Measurements from ENCODE around the gene ALS2CL. TPM values are rescaled to one million over a fixed set of nuclear protein-coding genes. Genes with fewer than 3 reads are reported as not detected.

ALS2CL gene
- total and polyA plus RNA-seq, 10 of the 15 experiments (the other 5 are each of a cell fraction or from before 2014, with no cell fraction given) = 0.01 to 0.05 TPM; not detected in 8

DNA sequence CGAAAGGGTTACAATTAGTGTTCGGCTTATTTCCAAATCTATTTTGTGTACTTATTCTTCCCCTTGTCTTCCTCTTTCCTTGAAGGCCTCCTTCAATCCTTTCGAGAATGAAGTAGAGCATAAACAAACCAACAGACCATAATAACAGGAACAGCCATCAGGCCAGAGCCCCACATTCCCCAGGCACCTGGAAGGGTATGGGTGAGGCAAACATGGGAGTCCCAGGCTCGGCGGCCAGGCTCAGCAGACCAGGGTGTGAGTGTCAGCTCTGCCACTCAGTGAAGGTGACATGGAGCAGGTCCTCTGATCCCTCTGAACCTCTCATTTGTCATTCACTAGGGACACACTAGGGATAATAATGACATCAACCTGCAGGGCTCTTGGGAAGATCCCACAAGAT is 13.8 kb downstream of the ALS2CL start (continued):
- TF ChIP-seq SUPT20H (IDR thresholded peaks at IDR 0.05; ENCODE audit: borderline replicate concordance, control insufficient read depth, low read depth, low read length) (no peak), ZNF274 (IDR thresholded peaks at IDR 0.05; ENCODE audit: insufficient read depth, insufficient read length) (no peak), SREBF2 (IDR thresholded peaks at IDR 0.05; ENCODE audit: low read length) (no peak), MEF2A (IDR thresholded peaks at IDR 0.05; ENCODE audit: insufficient read depth, low read depth, low read length) (no peak), STAT1 (conservative IDR thresholded peaks at IDR 0.05) (no peak), CHD2 (IDR thresholded peaks at IDR 0.05; ENCODE audit: borderline replicate concordance, low read depth, low read length) (no peak), ATF3 (IDR thresholded peaks at IDR 0.05; ENCODE audit: borderline replicate concordance, extremely low read depth, low read depth, low read length) (no peak)
- TF ChIP-seq, protein P1, sequence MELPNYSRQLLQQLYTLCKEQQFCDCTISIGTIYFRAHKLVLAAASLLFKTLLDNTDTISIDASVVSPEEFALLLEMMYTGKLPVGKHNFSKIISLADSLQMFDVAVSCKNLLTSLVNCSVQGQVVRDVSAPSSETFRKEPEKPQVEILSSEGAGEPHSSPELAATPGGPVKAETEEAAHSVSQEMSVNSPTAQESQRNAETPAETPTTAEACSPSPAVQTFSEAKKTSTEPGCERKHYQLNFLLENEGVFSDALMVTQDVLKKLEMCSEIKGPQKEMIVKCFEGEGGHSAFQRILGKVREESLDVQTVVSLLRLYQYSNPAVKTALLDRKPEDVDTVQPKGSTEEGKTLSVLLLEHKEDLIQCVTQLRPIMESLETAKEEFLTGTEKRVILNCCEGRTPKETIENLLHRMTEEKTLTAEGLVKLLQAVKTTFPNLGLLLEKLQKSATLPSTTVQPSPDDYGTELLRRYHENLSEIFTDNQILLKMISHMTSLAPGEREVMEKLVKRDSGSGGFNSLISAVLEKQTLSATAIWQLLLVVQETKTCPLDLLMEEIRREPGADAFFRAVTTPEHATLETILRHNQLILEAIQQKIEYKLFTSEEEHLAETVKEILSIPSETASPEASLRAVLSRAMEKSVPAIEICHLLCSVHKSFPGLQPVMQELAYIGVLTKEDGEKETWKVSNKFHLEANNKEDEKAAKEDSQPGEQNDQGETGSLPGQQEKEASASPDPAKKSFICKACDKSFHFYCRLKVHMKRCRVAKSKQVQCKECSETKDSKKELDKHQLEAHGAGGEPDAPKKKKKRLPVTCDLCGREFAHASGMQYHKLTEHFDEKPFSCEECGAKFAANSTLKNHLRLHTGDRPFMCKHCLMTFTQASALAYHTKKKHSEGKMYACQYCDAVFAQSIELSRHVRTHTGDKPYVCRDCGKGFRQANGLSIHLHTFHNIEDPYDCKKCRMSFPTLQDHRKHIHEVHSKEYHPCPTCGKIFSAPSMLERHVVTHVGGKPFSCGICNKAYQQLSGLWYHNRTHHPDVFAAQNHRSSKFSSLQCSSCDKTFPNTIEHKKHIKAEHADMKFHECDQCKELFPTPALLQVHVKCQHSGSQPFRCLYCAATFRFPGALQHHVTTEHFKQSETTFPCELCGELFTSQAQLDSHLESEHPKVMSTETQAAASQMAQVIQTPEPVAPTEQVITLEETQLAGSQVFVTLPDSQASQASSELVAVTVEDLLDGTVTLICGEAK (IDR thresholded peaks at IDR 0.05; ENCODE audit: borderline replicate concordance) = no peak

DNA sequence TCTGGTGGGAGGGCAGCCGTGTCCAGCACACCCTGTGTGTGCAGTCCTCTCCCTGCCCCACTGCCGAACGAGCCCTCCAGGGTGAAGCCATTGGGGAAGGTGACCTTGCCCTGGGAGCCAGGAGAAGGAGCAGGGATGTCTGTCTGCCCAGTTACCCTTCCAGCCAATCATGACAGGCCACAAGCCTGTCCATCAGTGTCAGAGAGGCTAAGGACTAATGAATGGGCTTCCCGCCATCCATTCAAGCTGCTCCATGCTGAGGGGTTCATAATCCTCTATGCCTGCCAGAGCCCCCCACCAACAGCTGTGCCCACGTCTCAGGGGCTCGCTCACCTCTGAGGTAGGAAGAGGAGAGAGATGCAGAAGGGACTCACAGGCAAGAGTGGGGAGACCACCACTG is 15.2 kb downstream of the ALS2CL start:
- POLR2A ChIA-PET = no interaction called here
- TF ChIP-seq NR2F1 (conservative IDR thresholded peaks at IDR 0.05) (no peak), ATF3 (IDR thresholded peaks at IDR 0.05; ENCODE audit: borderline replicate concordance, extremely low read depth, low read depth, low read length) (no peak), TBL1XR1 (IDR thresholded peaks at IDR 0.05; ENCODE audit: low read depth, low read length) (no peak), RFX5 (IDR thresholded peaks at IDR 0.05; ENCODE audit: low read depth, low read length) (no peak), NR2C1 (IDR thresholded peaks at IDR 0.05) (no peak), RB1 (IDR thresholded peaks at IDR 0.05; ENCODE audit: borderline replicate concordance) (no peak), RAD21 (IDR thresholded peaks at IDR 0.05; ENCODE audit: insufficient read depth, low read depth, low read length) (no peak), MAX (IDR thresholded peaks at IDR 0.05; ENCODE audit: low read depth, low read length) (no peak), MYC (IDR thresholded peaks at IDR 0.05; ENCODE audit: insufficient read depth, insufficient read length, insufficient replicate concordance, low read length, severe bottlenecking) (no peak), IRF3 (IDR thresholded peaks at IDR 0.05) (no peak), BRCA1 (IDR thresholded peaks at IDR 0.05; ENCODE audit: low read depth, low read length) (no peak), MEF2A (IDR thresholded peaks at IDR 0.05; ENCODE audit: insufficient read depth, low read depth, low read length) (no peak)

More for the DNA sequence above, 15.2 kb downstream of the ALS2CL start:
- Histone ChIP-seq H3K4me1 (ENCODE audit: control insufficient read depth, insufficient read depth, low read length) (no peaks in the 10 kb centered on the region), H3K79me2 (ENCODE audit: control insufficient read depth, insufficient read depth, low read length) (no peaks in the 10 kb centered on the region), H3K9ac (ENCODE audit: control insufficient read depth, insufficient read depth, low read length) (no peak overlapping the region), H3K4me2 (ENCODE audit: control insufficient read depth, insufficient read depth) (no peak overlapping the region), H3K9me3 (replicated peaks; ENCODE audit: control insufficient read depth, insufficient read depth, low read length) (no peaks in the 10 kb centered on the region), H3K27me3 (replicated peaks in 1 of 2; ENCODE audit: control insufficient read depth in 2 of 2, insufficient read depth in 2 of 2, low read length in 1 of 2) (no peaks in the 10 kb centered on the region), H4K20me1 (ENCODE audit: control insufficient read depth, insufficient read depth) (no peaks in the 10 kb centered on the region), H2AFZ (ENCODE audit: control insufficient read depth, low read depth, low read length) (no peak overlapping the region), H3K4me3 (no peak overlapping the region), H3K27ac (ENCODE audit: control insufficient read depth, insufficient read depth) (no peak overlapping the region), H3K36me3 (ENCODE audit: control insufficient read depth in 2 of 2, insufficient read depth in 2 of 2, low read length in 1 of 2) (no peaks in the 10 kb centered on the region)
- WGBS (ENCODE audit: insufficient coverage, insufficient replicate concordance, low lambda C conversion rate, missing lambda C conversion rate) = 28% methylated on average over 5 of the region's 6 CpGs
- DNase-seq (ENCODE audit: low read depth, low spot score) (no peak), FAIRE-seq (no peak), ATAC-seq (no peak)
- in situ Hi-C loops (cut with MboI) = no loop called here
- ChIA-PET SMC1A (ENCODE audit: uncharacterized antibody, unreplicated experiment) (no interaction called here), RAD21 (ENCODE audit: unreplicated experiment) (no interaction called here), CTCF (no interaction called here)
- intact Hi-C loops (cut with micrococcal nuclease; ENCODE audit: unreplicated experiment) = no loop called here
- no TSS peak for BruUV-seq (replicated peaks)
